Trophoblast cell (in vitro differentiated cells and primary cell): ENCODE data around the gene FNDC1.

Experiments
- DNase-seq, 2 donors: peaks; one replicate each; pipeline ENCODE4 v3.0.0-alpha.2; 2016
- H2AFZ ChIP-seq: 2 replicates; pipeline ENCODE4 v1.6.1; 2013; ENCODE audit warnings: low read length, moderate library complexity, mild to moderate bottlenecking; ENCODE audit not compliant: insufficient read depth, poor library complexity
- H2AK5ac ChIP-seq: 2 replicates; pipeline ENCODE4 v1.6.1; 2013; ENCODE audit warnings: mild to moderate bottlenecking, low read length
- H2BK120ac ChIP-seq: 2 replicates; pipeline ENCODE4 v1.6.1; 2013; ENCODE audit warnings: low read length, mild to moderate bottlenecking, moderate library complexity; ENCODE audit not compliant: insufficient read depth, poor library complexity
- H2BK12ac ChIP-seq: 2 replicates; pipeline ENCODE4 v1.6.1; 2013; ENCODE audit warnings: mild to moderate bottlenecking, low read length, moderate library complexity
- H2BK5ac ChIP-seq: 2 replicates; pipeline ENCODE4 v1.6.1; 2013; ENCODE audit warnings: low read length, low read depth, moderate library complexity, mild to moderate bottlenecking; ENCODE audit not compliant: poor library complexity
- H3K14ac ChIP-seq: 2 replicates; pipeline ENCODE4 v1.6.1; 2013; ENCODE audit warnings: mild to moderate bottlenecking, low read length
- H3K18ac ChIP-seq: 2 replicates; pipeline ENCODE4 v1.6.1; 2013; ENCODE audit warnings: mild to moderate bottlenecking, low read length
- H3K23ac ChIP-seq: 2 replicates; pipeline ENCODE4 v1.6.1; 2013; ENCODE audit warnings: low read length
- H3K27ac ChIP-seq: 2 replicates; pipeline ENCODE4 v1.5.1; 2013; ENCODE audit warnings: low read depth, mild to moderate bottlenecking, inconsistent platforms, low read length, moderate library complexity
- H3K27me3 ChIP-seq: 2 replicates; pipeline ENCODE4 v1.6.1; 2013; ENCODE audit warnings: inconsistent platforms, mild to moderate bottlenecking, low read length, moderate library complexity; ENCODE audit not compliant: insufficient read depth
- H3K36me3 ChIP-seq, 2 experiments: 1 replicate in 1 of 2; 2 replicates in 1 of 2; pipeline ENCODE4 v1.6.1; 2013; ENCODE audit warnings: low read length in 2 of 2, mild to moderate bottlenecking in 2 of 2, moderate library complexity in 1 of 2; ENCODE audit not compliant: insufficient read depth in 2 of 2, control insufficient read depth in 1 of 2
- H3K4ac ChIP-seq: 2 replicates; pipeline ENCODE4 v1.6.1; 2013; ENCODE audit warnings: low read depth, mild to moderate bottlenecking, low read length, moderate library complexity
- H3K4me1 ChIP-seq, 2 experiments: 1 replicate in 1 of 2; 2 replicates in 1 of 2; pipeline ENCODE4 v1.6.1; 2013; ENCODE audit warnings: low read length in 2 of 2, mild to moderate bottlenecking in 2 of 2, moderate library complexity in 1 of 2; ENCODE audit not compliant: insufficient read depth in 2 of 2, control insufficient read depth in 1 of 2
- H3K4me2 ChIP-seq: 2 replicates; pipeline ENCODE4 v1.6.1; 2013; ENCODE audit warnings: inconsistent platforms, mild to moderate bottlenecking, low read length, moderate library complexity
- H3K4me3 ChIP-seq: 2 replicates; pipeline ENCODE4 v1.5.1; 2013; ENCODE audit warnings: mild to moderate bottlenecking, low read depth, low read length, inconsistent platforms
- H3K79me1 ChIP-seq: one replicate; pipeline ENCODE4 v1.6.1; 2013; ENCODE audit warnings: low read length
- H3K79me2 ChIP-seq: 2 replicates; pipeline ENCODE4 v1.6.1; 2013; ENCODE audit warnings: low read length, mild to moderate bottlenecking; ENCODE audit not compliant: control insufficient read depth, insufficient read depth, poor library complexity
- H3K9ac ChIP-seq: 2 replicates; pipeline ENCODE4 v1.6.1; 2013; ENCODE audit warnings: mild to moderate bottlenecking, low read length
- H3K9me3 ChIP-seq: 2 replicates; pipeline ENCODE4 v1.6.1; 2013; ENCODE audit warnings: low read depth, mild to moderate bottlenecking, control low read depth, inconsistent platforms, low read length; ENCODE audit not compliant: insufficient read depth
- H4K12ac ChIP-seq: 2 replicates; pipeline ENCODE4 v1.6.1; 2013; ENCODE audit warnings: low read depth, mild to moderate bottlenecking, low read length, moderate library complexity
- H4K8ac ChIP-seq: 2 replicates; pipeline ENCODE4 v1.6.1; 2013; ENCODE audit warnings: low read depth, mild to moderate bottlenecking, low read length, moderate library complexity
- H4K91ac ChIP-seq: one replicate; pipeline ENCODE4 v1.6.1; 2013; ENCODE audit warnings: low read depth, mild to moderate bottlenecking, low read length, moderate library complexity
- WGBS: extraction: QIAGEN DNeasy Blood & Tissue Kit; methylation state at CpG from one replicate; pipeline ENCODE4 v1.1.7; 2013; ENCODE audit warnings: missing lambda C conversion rate; ENCODE audit not compliant: insufficient read length, insufficient coverage; ENCODE audit errors: extremely low coverage; 5-methylcytosine and 5-hydroxymethylcytosine counted together

Gene FNDC1

GRCh38 chr6:159170333-159170672 is 1.1 kb downstream of the FNDC1 start:
- Histone ChIP-seq H4K91ac (no peak overlapping the region), H3K27ac (no peak overlapping the region), H3K9ac (no peak overlapping the region), H3K14ac (no peak overlapping the region), H2AK5ac (no peak overlapping the region), H2BK120ac (no peak overlapping the region), H3K79me1 (no peaks in the 10 kb centered on the region), H3K4me1 (peaks cover 8 to 13% of the 10 kb centered on the region in 2 experiments), H2AFZ (no peak overlapping the region), H3K23ac (no peak overlapping the region), H2BK12ac (no peak overlapping the region), H3K4ac (no peak overlapping the region), H3K9me3 (peaks cover 2% of the 10 kb centered on the region), H4K8ac (no peak overlapping the region), H2BK5ac (no peak overlapping the region), H4K12ac (no peak overlapping the region), H3K4me2 (peak overlapping the region; percentile 86), H3K27me3 (peaks cover 38% of the 10 kb centered on the region), H3K79me2 (no peaks in the 10 kb centered on the region), H3K36me3 (no peaks in the 10 kb centered on the region), H3K18ac (no peak overlapping the region), H3K4me3 (no peak overlapping the region)
- WGBS = no CpG with 5 or more reads among the region's 7 CpGs
- peak in 1 of 2 donors; percentile 6 for DNase-seq

- peaks cover 2% of the 10 kb centered on the region for H3K9me3 ChIP-seq
- H3K23ac ChIP-seq = no peak overlapping the region
- no peak overlapping the region for H2BK5ac ChIP-seq
- H2BK12ac ChIP-seq = no peak overlapping the region
- H3K18ac ChIP-seq = no peak overlapping the region
- no peak for DNase-seq
- no peak overlapping the region for H2BK120ac ChIP-seq
- no peak overlapping the region for H4K8ac ChIP-seq
- H2AK5ac ChIP-seq = no peak overlapping the region
- no peak overlapping the region for H3K4me2 ChIP-seq
- H3K9ac ChIP-seq = no peak overlapping the region
- H3K14ac ChIP-seq = no peak overlapping the region
- WGBS = no CpG with 5 or more reads among the region's 13 CpGs
- no peak overlapping the region for H4K12ac ChIP-seq
- no peaks in the 10 kb centered on the region for H3K79me1 ChIP-seq
- no peak overlapping the region for H2AFZ ChIP-seq
- peaks cover 38% of the 10 kb centered on the region for H3K27me3 ChIP-seq
- H3K79me2 ChIP-seq = no peaks in the 10 kb centered on the region
- no peak overlapping the region for H4K91ac ChIP-seq
- no peaks in the 10 kb centered on the region for H3K36me3 ChIP-seq
- peaks cover 8 to 13% of the 10 kb centered on the region in 2 experiments for H3K4me1 ChIP-seq
- no peak overlapping the region for H3K4me3 ChIP-seq
- H3K4ac ChIP-seq = no peak overlapping the region
- no peak overlapping the region for H3K27ac ChIP-seq
Observed at GRCh38 chr6:159170999-159171712, 2.0 kb downstream of the FNDC1 start.

- Histone ChIP-seq H3K9me3 (peaks cover 2% of the 10 kb centered on the region), H4K91ac (no peak overlapping the region), H3K4me1 (peaks cover 8 to 13% of the 10 kb centered on the region in 2 experiments), H3K79me1 (no peaks in the 10 kb centered on the region), H3K9ac (no peak overlapping the region), H3K23ac (no peak overlapping the region), H3K4ac (no peak overlapping the region), H3K27ac (no peak overlapping the region), H2BK5ac (no peak overlapping the region), H3K79me2 (no peaks in the 10 kb centered on the region), H3K18ac (no peak overlapping the region), H2AFZ (no peak overlapping the region), H3K27me3 (peaks cover 33% of the 10 kb centered on the region), H2BK12ac (no peak overlapping the region), H3K36me3 (no peaks in the 10 kb centered on the region), H4K8ac (no peak overlapping the region), H2AK5ac (no peak overlapping the region), H2BK120ac (no peak overlapping the region), H3K4me3 (no peak overlapping the region), H4K12ac (no peak overlapping the region), H3K14ac (no peak overlapping the region), H3K4me2 (no peak overlapping the region)
- WGBS = no CpG with 5 or more reads among the region's 1 CpG
- DNase-seq = no peak
Observed at GRCh38 chr6:159172091-159172491, 2.9 kb downstream of the FNDC1 start.

- no peak overlapping the region for H3K4ac ChIP-seq
- H2BK12ac ChIP-seq = no peak overlapping the region
- no peak overlapping the region for H3K4me2 ChIP-seq
- no peak overlapping the region for H4K8ac ChIP-seq
- no peaks in the 10 kb centered on the region for H3K79me1 ChIP-seq
- no peak overlapping the region for H3K27ac ChIP-seq
- peak; percentile 75 to 89 for DNase-seq
- peaks cover 23% of the 10 kb centered on the region for H3K27me3 ChIP-seq
- no peak overlapping the region for H2AK5ac ChIP-seq
- no peak overlapping the region for H3K18ac ChIP-seq
- H3K9ac ChIP-seq = no peak overlapping the region
- no peak overlapping the region for H3K14ac ChIP-seq
- no peak overlapping the region for H2BK5ac ChIP-seq
- H3K4me3 ChIP-seq = no peak overlapping the region
- H3K79me2 ChIP-seq = no peaks in the 10 kb centered on the region
- H3K4me1 ChIP-seq = peaks cover 7 to 8% of the 10 kb centered on the region in 2 experiments
- no peak overlapping the region for H4K12ac ChIP-seq
- no peak overlapping the region for H3K23ac ChIP-seq
- no peak overlapping the region for H2AFZ ChIP-seq
- H3K36me3 ChIP-seq = no peaks in the 10 kb centered on the region
- H2BK120ac ChIP-seq = no peak overlapping the region
- WGBS = no CpG with 5 or more reads among the region's 19 CpGs
- peaks cover 1% of the 10 kb centered on the region for H3K9me3 ChIP-seq
- H4K91ac ChIP-seq = no peak overlapping the region
Observed at GRCh38 chr6:159174263-159174969, 5.2 kb downstream of the FNDC1 start.
